Upper lobe of left lung (tissue), 4 donors: ENCODE results near the gene UBE2E3.

Experiments used
- CTCF ChIP-seq, 6 experiments: fragments of 450-650 bp in 4 of 6; fragments of 200-600 bp in 2 of 6; sonication (generic) in 2 of 6; IDR thresholded peaks; one replicate each; pipeline ENCODE4 v1.5.1; 2016 to 2019; ENCODE audit warnings: antibody characterized with exemption in 6 of 6
- POLR2A ChIP-seq, 4 donors: fragments of 450-650 bp; IDR thresholded peaks; one replicate each; pipeline ENCODE4 v1.5.1; 2016 to 2017; ENCODE audit warnings: antibody characterized with exemption in 4 of 4, mild to moderate bottlenecking in 2 of 4
- POLR2AphosphoS5 ChIP-seq, 2 donors: sonication (generic); formaldehyde crosslinking; IDR thresholded peaks; one replicate each; pipeline ENCODE4 v1.5.1; 2017; ENCODE audit warnings: antibody characterized with exemption in 2 of 2

GRCh38 chr2:181063696-181064095 lies 83.3 kb downstream of the UBE2E3 start:
- no peak for TF ChIP-seq POLR2A (IDR thresholded peaks at IDR 0.05)
- TF ChIP-seq CTCF (IDR thresholded peaks at IDR 0.05), result no peak
- TF ChIP-seq POLR2AphosphoS5 (IDR thresholded peaks at IDR 0.05), result no peak
